Measurements from ENCODE around the gene MRTFA.
"Not testable (repeated sequence)": the region's sequence is repeated elsewhere in the genome, so short reads cannot be mapped to it uniquely, and the experiment has no call there.

Gene MRTFA

GRCh38 chr22:40593460-40594273, 42.9 kb downstream of the MRTFA start:
- no peak for DNase-seq (ENCODE audit: low read depth)
- H3K4me3 ChIP-seq (ENCODE audit: control insufficient read depth, low read depth, low read length) = no peak overlapping the region
- TF ChIP-seq CTCF (conservative IDR thresholded peaks at IDR 0.05; ENCODE audit: control insufficient read depth, insufficient read depth, low read depth, low read length) = no peak

- no peak for DNase-seq (ENCODE audit: low read depth)
- TF ChIP-seq CTCF (conservative IDR thresholded peaks at IDR 0.05; ENCODE audit: control insufficient read depth, insufficient read depth, low read depth, low read length) = no peak
Measured at GRCh38 chr22:40592352-40593113, 44.0 kb downstream of the MRTFA start.

GRCh38 chr22:40588726-40589125, 47.8 kb downstream of the MRTFA start:
- peak; percentile 64 for DNase-seq (ENCODE audit: low read depth)
- no peak overlapping the region for H3K4me3 ChIP-seq (ENCODE audit: control insufficient read depth, low read depth, low read length)
- TF ChIP-seq CTCF (conservative IDR thresholded peaks at IDR 0.05; ENCODE audit: control insufficient read depth, insufficient read depth, low read depth, low read length) = no peak

More at GRCh38 chr22:40592352-40593113, 44.0 kb downstream of the MRTFA start:
- H3K4me3 ChIP-seq (ENCODE audit: control insufficient read depth, low read depth, low read length) = no peak overlapping the region

- DNase-seq (ENCODE audit: low read depth) = no peak
- no peak overlapping the region for H3K4me3 ChIP-seq (ENCODE audit: control insufficient read depth, low read depth, low read length)
- no peak for TF ChIP-seq CTCF (conservative IDR thresholded peaks at IDR 0.05; ENCODE audit: control insufficient read depth, insufficient read depth, low read depth, low read length)
Measured at GRCh38 chr22:40586781-40587180, 49.7 kb downstream of the MRTFA start.

- H3K4me3 ChIP-seq (ENCODE audit: control insufficient read depth, low read depth, low read length) = no peak overlapping the region
- no peak for DNase-seq (ENCODE audit: low read depth)
- no peak for TF ChIP-seq CTCF (conservative IDR thresholded peaks at IDR 0.05; ENCODE audit: control insufficient read depth, insufficient read depth, low read depth, low read length)
Measured at GRCh38 chr22:40585310-40585751, 51.2 kb downstream of the MRTFA start.

GRCh38 chr22:40584766-40585165, 51.8 kb downstream of the MRTFA start:
- not testable (repeated sequence) for H3K4me3 ChIP-seq (ENCODE audit: control insufficient read depth, low read depth, low read length); DNase-seq (ENCODE audit: low read depth)
